ENCODE data around the gene TRAF3IP1.

DNA sequence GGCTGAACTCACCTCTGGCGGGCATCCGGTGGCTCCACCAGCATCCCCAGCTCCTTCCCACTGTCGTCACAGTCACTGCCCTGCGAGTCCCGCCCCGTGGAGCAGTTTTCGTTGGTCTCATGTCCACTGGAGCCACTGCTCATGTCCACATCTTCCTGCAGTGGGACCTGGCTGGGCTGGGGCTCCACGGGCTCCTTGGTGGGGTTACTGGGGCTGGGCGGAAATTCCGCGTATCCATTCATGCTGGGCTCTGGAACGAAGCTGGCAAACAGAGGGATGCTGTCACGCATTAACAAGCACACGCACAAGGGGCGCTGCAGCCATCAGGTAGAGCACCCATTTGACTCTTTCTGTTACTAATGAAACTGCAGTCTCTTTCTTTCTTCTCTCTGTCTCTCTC, 42.6 kb upstream of the TRAF3IP1 start:
- TF ChIP-seq POLR2A (IDR thresholded peaks at IDR 0.05), result no peak
- TF ChIP-seq, protein P1, sequence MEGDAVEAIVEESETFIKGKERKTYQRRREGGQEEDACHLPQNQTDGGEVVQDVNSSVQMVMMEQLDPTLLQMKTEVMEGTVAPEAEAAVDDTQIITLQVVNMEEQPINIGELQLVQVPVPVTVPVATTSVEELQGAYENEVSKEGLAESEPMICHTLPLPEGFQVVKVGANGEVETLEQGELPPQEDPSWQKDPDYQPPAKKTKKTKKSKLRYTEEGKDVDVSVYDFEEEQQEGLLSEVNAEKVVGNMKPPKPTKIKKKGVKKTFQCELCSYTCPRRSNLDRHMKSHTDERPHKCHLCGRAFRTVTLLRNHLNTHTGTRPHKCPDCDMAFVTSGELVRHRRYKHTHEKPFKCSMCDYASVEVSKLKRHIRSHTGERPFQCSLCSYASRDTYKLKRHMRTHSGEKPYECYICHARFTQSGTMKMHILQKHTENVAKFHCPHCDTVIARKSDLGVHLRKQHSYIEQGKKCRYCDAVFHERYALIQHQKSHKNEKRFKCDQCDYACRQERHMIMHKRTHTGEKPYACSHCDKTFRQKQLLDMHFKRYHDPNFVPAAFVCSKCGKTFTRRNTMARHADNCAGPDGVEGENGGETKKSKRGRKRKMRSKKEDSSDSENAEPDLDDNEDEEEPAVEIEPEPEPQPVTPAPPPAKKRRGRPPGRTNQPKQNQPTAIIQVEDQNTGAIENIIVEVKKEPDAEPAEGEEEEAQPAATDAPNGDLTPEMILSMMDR (IDR thresholded peaks at IDR 0.05), result peak in 2 of 7 experiments; percentile 22

Measured in body of pancreas (tissue), 4 donors.